AG08396 (cell line): ENCODE results near the gene EVI5L.

Experiments used
- DNase-seq: peaks from one replicate; pipeline ENCODE4 v3.0.0; 2012; ENCODE audit warnings: low spot score, mixed read lengths

EVI5L gene

DNA sequence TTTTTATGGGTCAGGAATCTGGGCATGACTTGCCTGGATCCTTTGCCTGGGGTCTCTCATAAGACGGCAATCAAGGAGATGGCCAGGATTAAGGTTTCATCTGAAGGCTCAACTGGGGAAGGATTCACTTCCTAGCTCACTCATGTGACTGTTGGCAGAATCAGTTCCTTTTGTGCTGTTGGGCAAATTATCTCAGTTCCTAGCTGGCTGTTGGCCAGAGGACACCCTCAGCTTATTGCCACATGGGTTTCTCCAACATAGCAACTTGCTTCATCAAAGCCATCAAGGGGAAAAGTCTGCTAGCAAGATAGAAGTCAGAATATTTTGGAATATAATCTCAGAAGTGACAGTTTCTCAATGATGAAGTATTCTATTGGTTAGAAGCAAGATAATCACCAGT, 12.2 kb upstream of the EVI5L start:
- DNase-seq = no peak

DNA sequence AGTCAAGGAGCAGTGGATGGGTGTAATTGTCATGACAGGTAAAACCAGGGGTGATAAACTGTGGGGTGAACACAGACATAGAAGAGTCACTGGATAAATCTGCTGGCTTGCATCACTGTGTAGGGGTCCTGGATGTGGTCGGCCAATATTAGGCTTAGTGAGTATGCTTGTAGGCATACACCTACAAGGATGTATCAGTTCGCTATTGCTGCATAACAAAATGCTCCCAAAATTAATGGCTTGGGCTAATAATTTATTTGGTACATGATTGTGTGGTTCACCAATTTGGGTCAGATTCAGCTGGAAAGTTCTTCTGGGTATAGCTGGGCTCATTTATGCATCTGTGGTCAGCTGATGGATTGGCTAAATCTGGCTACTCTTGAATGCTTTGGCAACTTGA, 11.2 kb upstream of the EVI5L start:
- no peak for DNase-seq

DNA sequence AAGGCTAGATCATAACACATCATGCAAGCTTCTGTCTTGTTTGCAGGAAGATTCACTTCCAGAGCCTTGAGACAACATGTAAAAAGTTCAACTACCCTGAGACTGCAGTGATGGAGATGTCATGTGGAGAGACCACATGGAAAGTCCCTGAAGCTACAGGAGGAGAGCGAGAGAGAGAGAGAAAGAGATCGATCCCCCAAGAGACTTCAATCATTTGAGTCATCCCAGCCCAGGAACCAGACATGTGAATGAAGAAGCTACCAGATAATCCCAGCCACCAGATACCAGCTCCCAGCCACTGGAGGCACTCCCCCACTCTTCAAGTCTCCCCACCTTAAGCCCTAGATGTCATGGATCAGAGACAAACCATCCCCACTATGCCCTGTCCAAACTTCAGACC, 10.7 kb upstream of the EVI5L start:
- no peak for DNase-seq

DNA sequence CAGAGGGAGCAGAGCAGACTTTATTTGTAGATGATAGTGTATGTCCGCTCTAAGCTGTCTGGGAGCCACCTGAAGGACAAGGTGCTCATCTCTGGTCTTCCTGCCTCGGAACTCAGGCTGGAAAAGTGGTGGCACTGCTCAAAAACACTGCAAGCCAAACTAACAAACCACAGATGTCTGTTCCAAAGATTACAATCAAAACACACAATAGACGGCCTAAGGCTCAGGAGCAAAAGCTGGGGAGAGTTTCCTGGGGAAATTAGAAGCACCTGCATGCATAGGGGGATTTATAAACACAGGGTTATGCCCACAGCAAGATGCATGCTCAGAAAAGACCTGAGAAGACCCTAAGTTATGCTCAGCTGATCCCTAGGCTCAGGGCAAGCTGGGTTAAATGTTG, 9.4 kb upstream of the EVI5L start:
- DNase-seq = no peak

DNA sequence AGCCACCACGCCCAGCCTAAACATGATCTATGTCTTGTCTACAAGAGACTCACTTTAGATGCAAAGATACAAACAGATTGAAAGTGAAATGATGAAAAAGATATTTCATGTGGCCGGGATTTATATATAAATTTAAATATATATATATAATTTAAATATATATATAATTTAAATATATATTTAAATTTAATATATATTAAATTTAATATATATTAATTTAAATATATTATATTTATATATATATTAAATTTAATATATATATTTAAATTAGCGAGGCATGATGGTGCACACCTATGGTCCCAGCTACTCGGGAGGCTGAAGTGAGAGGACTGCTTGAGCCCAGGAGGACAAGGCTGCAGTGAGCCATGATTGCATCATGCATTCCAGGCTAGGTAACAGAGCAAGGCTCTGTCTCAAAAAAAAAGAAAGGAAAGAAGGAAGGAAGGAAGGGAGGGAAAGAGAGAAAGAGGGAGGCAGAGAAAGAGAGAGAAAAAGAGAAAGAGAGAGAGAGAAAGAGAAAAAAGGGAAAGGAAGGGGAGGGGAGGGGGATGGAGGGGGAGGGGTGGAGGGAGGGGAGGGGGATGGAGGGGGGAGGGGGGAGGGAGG, 7.0 kb upstream of the EVI5L start:
- DNase-seq = no peak

DNA sequence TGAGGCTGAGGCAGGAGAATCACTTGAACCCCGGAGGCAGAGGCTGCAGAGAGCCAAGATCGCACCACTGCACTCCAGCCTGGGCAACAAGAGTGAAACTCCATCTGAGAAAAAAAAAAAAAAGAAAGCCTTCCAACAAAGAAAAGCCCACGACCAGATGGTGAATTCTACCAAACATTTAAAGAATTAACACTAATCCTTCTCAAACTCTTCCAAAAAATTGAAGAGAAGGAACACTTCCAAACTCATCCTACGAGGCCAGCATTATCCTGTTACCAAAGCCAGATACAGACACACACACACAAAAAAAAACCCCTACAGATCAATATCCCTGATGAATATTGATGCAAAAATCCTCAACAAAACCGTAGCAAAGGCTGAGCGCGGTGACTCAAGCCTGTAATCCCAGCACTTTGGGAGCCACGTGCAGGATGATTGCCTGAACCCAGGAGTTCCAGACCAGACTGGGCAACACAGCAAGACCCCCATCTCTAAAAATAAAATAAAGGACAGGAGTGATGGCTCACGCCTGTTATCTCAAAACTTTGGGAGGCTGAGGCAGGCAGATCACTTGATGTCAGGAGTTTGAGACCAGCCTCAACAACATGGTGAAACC, 6.2 kb upstream of the EVI5L start:
- no peak for DNase-seq

DNA sequence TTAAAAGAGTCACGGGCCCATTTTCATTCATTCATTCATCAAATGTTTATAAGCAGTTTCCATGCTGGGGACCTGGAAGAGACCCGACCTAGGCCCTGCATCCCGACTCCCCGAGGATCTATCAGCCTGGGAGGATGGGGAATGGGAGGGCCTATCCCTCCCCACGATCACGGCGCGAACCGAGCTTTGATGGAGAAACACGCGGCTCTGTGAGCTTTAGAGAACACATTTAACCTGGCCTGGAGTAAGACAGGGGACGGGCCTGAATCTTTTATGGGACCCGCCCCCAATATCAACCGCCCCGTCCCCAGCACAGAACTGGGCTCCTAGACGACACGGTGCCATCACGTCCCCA, 875 bp upstream of the EVI5L start:
- no peak for DNase-seq

DNA sequence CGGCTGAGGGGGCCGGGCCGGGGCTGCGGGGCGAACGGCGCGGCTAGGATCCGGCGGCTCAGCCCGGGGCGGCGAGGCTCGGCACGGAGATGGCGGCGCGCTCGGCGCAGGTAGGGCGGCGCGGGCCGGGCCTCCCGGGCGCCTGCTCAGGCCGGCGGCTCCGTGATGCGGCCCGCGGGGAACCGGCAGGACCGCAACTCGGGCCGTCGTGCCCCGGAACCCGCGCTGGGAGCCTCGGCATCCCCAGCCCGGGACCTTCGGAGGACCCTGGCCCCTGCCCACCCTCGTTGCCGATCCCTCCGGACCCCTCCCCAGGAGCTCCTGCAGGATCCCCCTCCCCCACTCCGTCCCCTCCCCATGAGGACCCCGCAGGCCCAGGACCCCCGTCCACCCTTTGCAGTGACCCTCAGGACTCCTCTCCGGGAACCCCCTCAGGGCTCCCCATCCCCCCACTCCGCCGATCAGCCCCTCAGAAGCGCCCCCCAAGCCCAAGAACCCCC, 304 bp downstream of the EVI5L start:
- DNase-seq = no peak

DNA sequence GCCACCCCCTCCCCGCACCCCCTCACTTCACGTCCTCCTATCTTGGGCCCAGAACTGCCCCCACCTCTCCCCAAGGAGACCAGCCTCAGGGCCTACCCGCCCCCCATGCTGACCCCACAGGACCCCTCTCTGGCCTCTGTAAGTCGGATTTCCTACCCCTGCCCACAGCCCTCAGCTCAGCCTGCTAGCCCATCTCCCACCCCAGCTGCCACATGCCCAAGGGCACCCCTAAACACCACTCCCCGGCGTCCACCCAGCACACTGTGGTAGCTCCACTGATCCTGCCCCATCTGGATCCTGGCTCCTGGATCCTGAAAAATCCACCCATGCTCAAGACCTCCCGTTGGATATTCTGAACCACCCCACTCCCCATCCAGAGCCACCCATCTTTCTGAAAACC, 805 bp downstream of the EVI5L start:
- DNase-seq = no peak

DNA sequence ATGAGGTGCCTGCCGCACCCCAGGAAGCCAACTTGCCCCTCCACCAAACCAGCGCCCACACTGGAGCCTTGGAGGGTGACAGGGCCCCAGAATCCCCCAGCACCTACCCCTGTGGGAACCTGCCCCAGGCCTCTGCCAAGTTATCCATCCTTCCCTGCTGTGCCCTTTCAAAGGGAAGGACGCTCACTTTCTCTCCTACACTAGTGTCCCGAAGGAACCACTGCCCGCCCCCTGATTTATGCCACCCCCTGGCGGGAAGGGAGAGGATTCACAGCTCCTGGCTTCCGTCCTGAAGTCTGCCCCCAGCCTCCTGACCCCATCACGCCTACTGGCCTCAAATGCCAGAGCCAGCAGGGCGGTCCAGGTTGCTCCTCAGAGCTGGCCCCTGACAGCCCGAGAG, 1.4 kb downstream of the EVI5L start:
- peak; percentile 72 for DNase-seq

DNA sequence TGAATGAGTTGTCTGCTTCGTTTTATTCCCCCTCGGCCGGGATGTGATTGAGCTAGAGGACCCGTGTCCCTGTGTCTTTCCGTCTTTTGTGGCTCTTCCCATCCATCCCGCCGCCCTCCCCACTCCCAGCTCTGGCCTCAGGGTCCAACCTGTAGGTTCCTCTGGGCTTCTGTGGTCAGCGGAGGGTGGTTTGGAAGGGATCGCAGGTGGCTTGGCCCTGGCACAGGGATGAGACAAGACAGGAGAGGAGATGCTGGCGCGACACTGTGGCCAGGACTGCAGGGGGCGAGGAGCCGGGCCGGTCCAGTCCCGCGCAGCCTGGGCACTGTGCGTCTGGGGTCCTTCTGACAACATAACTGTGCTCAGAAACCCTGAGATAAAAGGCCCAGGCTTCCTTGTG, 2.0 kb downstream of the EVI5L start:
- no peak for DNase-seq

DNA sequence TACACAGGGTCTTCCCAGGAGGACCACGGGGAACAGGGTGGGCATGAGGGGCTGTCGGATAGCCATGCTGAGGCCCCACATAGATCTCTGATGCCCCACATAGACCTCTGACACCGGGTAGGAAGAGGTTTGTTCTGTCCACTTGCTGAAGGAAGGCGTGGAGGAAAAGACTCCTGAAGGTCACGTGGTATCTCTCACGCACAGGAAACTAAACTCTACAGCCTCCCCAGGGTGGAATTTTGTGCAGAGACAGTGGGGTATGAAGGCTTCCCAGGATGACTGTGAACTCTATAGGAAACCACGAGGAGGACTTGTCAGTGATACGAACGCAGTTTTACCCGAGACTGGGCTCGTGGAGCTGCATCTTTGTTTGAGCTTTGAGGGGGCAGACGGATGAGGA, 2.8 kb downstream of the EVI5L start:
- no peak for DNase-seq

DNA sequence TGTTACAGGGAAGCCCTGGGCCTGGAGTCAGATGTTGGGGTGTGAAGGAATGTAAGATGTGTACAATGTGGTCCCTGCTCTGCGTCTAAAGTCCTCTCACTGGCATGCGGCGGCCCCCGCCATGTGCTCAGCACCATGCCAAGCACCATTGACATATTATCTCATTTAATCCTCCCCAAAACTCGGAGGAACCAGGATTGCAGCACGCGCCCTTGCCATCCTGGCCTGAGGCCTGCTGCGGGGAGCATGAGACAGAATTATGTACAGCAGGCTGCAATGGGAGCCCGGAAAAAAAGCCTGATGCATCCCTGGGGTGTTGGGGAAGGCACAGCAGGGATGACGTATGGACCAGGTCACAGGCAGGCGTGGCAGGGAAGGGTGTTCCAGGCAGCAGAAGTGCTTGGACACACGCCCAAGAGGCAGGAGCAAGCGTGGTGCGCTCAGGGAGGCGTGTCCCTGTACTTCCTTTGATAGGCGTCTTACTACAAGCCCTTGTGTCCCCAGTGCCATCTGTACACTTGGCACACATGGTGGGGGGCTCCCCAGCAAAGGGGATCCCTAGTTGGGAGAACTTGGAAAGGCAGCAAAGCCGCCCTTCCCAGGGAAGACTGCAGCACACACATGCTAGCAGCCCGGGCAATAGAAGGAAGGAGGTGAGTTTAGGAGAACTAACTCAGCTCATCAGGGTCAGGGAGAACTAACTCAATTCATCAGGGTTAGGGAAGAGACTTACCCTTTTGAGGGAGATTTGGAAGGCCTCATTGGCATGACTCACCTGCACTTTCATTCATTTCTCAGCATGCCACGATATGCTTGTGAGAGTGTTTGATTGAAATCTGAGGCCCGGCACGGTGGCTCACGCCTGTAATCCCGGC, 3.4 kb downstream of the EVI5L start:
- no peak for DNase-seq

DNA sequence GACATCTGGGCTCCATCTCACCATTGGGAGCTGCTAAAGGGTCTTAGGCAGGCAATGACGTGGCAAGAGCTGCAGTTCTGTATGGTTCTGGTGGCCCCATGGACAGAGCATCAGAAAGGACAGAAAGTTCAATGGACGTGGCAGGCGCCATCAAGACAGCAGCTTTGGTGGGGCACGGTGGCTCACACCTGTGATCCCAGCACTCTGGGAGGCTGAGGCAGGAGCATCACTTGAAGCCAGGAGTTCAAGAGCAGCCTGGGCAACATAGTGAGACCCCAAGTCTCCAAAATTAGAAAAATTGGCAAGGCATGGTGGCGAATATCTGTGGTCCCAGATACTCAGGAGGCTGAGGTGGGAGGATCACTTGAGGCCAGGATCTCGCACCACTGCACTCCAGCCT, 9.5 kb downstream of the EVI5L start:
- no peak for DNase-seq

DNA sequence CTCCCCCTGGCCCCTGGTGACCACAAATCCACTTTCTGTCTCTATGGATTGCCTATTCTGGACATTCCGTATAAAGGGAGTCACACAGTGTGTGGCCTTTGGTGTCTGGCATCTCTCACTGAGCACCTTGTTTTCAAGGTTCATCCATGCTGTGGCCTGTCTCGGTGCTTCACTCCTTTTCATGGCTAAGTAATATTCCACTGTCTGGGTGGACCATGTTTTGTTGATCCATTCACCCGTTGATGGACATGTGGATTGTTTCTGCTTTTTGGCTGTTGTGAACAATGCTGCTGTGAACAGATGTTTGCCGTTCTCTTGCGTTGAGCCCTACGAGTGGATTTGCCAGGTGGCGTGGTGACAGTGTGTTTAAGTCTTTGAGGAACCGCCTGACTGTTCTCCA, 10.6 kb downstream of the EVI5L start:
- DNase-seq = no peak

DNA sequence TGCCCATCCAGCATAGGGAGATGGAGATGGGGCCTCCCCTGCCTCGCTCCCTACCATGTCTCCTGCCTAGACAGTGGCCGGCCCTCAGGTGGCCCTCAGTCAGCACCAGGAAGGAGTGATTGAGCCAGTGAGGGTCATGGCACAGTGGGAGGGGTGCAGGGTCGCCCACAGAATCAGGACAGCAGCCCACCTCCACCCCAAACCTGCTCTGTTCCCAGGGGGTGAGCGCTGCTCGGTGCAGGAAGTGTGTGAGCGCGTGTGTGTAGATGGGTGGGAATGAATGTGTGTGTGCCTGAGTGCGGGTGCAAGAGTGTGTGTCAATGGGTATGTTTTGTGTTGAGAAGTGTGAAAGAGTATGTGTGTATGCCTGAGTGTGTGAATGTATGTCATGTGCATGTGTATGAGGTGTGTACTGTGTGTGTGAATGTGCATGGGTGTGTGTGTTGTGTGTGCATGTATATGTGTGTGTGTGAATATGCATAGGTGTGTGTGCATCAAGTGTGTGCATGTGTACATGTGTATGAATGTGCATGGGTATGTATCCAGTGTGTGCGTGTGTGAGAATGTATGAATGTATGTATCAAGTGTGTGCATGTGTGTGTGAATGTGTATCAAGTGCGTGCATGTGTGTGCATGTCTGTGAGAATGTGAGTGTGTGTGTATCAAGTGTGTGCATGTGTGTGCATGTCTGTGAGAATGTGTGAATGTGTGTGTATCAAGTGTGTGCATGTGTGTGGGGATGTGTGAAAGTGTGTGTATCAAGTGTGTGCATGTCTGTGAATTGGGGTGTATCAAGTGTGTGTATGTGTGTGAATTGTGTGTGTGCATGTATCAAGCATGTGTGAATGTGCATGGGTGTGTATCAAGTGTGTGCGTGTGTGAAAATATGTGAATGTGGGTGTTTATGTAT, 12.0 kb downstream of the EVI5L start:
- no peak for DNase-seq

DNA sequence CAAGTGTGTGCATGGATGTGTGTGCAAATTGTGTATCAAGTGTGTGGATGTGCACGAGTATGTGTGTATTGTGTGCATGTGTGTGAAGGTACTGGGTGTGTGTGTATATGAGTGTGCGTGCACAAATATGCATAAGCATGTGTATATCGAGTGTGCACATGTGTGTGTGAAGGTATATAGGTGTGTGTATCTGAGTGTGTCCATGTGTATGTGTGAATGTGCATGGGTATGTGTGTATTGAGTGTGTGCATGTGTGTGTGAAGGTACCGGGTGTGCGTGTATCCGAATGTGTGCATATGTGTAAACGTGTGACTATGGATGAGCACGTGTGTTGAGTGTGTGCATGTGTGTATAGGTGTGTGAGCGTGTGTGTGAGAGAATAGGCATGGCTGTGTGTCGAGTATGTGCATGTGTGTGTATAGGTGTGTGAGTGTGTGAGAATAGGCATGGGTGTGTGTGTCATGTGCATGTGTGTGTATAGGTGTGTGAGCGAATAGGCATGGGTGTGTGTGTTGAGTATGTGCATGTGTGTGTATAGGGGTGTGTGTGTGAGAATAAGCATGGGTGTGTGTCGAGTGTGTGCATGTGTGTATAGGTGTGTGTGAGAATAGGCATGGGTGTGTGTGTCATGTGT, 12.8 kb downstream of the EVI5L start:
- DNase-seq = no peak

DNA sequence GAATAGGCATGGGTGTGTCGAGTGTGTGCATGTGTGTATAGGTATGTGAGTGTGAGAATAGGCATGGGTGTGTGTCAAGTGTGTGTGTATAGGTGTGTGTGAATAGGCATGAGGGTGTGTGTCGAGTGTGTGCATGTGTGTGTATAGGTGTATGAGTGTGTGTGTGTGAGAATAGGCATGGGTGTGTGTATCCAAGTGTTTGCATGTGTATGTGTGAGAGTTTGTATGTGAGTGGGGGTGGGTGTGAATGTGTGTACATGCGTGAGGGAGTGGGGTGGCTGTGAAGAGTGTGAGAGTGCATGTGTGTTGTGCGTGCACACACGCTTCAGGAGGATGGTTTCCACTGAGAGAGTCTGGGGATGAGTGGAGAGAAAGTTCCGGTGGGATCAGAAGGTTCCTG, 13.5 kb downstream of the EVI5L start:
- no peak for DNase-seq

DNA sequence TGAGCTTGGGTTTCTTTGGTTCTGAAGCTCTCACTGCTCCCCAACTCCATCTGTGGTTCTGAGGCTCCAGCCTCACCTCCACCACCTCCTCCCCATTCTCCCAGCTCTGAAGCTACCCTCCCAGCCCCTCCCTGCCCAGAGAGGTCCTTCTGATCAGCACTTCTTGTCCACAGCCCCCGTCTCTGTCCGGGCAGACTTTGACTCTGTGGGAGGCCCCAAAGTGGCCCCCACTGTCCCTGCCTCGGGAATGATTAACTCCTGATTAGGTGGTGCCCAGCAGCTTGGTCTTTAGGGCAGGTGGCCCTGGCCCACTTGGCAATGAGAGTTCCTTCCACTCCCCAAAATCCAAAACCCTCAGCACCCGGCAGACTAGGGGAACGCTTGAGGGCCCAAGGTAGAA, 14.4 kb downstream of the EVI5L start:
- no peak for DNase-seq

DNA sequence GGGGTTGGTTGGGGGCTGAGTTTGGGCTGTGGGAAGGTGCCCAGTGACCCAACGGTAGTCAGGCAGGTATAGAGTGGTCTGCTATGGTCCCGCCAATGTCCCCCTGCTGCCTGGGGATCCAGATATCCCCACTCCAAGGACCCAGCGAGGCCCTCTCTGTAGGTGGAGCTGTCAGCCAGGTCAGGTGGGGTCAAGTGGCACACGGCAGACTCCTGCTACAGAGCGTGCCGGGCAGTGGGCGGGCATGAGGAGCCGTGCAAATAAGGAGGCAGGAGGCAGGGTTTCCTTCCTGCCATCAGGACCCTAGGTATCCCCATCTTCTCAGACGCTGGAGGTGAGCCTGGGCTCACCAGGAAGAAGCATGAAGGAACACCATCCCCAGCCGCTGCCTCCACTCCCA, 14.9 kb downstream of the EVI5L start:
- DNase-seq = no peak

DNA sequence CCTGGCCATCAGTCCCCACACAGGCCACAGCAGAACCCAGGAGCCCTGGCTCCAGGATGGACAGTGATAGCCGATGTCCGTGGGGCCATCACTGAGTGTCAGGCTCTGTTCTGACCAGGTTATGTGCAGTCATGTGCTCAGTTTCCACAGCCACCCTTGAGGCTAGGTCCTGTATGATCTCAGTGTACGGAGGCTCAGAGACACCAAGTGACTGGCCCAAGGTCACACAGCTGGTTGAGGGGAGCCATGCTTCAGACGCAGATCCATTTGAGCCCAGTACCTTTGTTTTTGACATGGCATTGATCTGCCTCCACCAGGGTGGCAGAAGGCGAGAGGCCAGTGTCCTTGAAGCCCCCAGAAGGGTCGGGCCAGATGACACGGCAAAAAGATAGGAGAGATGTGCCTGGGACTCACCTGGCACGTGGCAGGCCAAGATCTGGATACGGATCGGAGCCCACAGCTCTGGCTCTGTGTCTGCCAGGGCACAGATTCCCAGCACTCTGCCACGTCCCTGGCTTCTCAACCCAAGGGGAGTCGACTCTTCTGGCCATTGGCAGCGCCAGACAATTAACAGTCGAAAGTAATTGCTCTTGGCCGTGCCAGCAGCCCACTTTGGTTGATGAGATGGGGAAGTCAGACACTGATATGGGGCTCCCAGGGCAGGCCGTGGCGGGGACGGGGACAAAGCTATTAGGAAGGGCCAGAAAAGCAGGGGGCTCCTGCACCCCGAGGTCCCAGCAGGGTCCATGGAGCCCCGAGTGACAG, 15.6 kb downstream of the EVI5L start:
- DNase-seq = no peak
